Measurements from ENCODE around the gene ODF2.

GRCh38 chr9:128486201-128486600 lies 30.4 kb downstream of the ODF2 start:
- TF ChIP-seq BCL11A (IDR thresholded peaks at IDR 0.05; ENCODE audit: low read depth, low read length) (no peak), POLR2AphosphoS5 (IDR thresholded peaks at IDR 0.05; ENCODE audit: low read length) (no peak), SMARCA5 (IDR thresholded peaks at IDR 0.05) (no peak), HDGF (IDR thresholded peaks at IDR 0.05) (no peak), SUZ12 (IDR thresholded peaks at IDR 0.05; ENCODE audit: unreplicated experiment) (no peak), KDM1A (IDR thresholded peaks at IDR 0.05; ENCODE audit: borderline replicate concordance) (no peak), BHLHE40 (IDR thresholded peaks at IDR 0.05; ENCODE audit: borderline replicate concordance in 1 of 2, low read depth in 2 of 2, low read length in 1 of 2) (no peak), CHD4 (IDR thresholded peaks at IDR 0.05) (no peak), RCOR1 (conservative IDR thresholded peaks at IDR 0.05; ENCODE audit: low read depth, low read length) (no peak), CTCF (IDR thresholded peaks at IDR 0.05 in 2 of 3, conservative IDR thresholded peaks at IDR 0.05 in 1 of 3; ENCODE audit: control insufficient read depth in 2 of 3, extremely low read depth in 1 of 3, insufficient read depth in 1 of 3, low read depth in 3 of 3, low read length in 3 of 3) (no peak), POLR2A (IDR thresholded peaks at IDR 0.05; ENCODE audit: low read depth, low read length) (no peak), EZH2 (IDR thresholded peaks at IDR 0.05; ENCODE audit: borderline replicate concordance, control insufficient read depth, low read depth, low read length) (no peak)
